Hematopoietic multipotent progenitor cell treated with erythropoietin and hydrocortisone succinate and interleukin-3 and kit ligand, for 8 days (in vitro differentiated cells): Measurements from ENCODE around the gene OR4Q2.
"Not testable (repeated sequence)": the region's sequence is repeated elsewhere in the genome, so short reads cannot be mapped to it uniquely, and the experiment has no call there.

Source experiments
- DNase-seq: peaks from one replicate; pipeline ENCODE4 v3.0.0-alpha.2; 2015

OR4Q2 gene

GRCh38 chr14:20001863-20002262 is at the start of gene OR4Q2:
OR4Q2 (plus strand) TSS chr14:20002163.
- DNase-seq, result no peak

GRCh38 chr14:19969735-19970134 is 32.2 kb upstream of the OR4Q2 start:
- not testable (repeated sequence) for DNase-seq

- DNase-seq, result no peak
Observed at GRCh38 chr14:19974844-19975243, 27.1 kb upstream of the OR4Q2 start.

- no peak for DNase-seq
Observed at GRCh38 chr14:19975291-19975690, 26.7 kb upstream of the OR4Q2 start, which contains the start of gene OR4K15. OR4K15 (plus strand) TSS chr14:19975591; CDS start chr14:19975591, 0 bp downstream.

GRCh38 chr14:19993438-19993837 is 8.5 kb upstream of the OR4Q2 start:
- DNase-seq, result no peak

- no peak for DNase-seq
Observed at GRCh38 chr14:20002319-20002718, 356 bp downstream of the OR4Q2 start.

- no peak for DNase-seq
Observed at GRCh38 chr14:20008156-20008555, 6.2 kb downstream of the OR4Q2 start.

- no peak for DNase-seq
Observed at GRCh38 chr14:20019257-20019865, 17.4 kb downstream of the OR4Q2 start, which contains the start of gene OR4K14. OR4K14 (minus strand) TSS chr14:20019307; CDS start chr14:20015193, 4,114 bp downstream.

GRCh38 chr14:20031058-20031457 is 29.1 kb downstream of the OR4Q2 start:
- no peak for DNase-seq

- no peak for DNase-seq
Observed at GRCh38 chr14:20035449-20035848, 33.5 kb downstream of the OR4Q2 start.

GRCh38 chr14:20035938-20036337 is 34.0 kb downstream of the OR4Q2 start, which contains the start of gene OR4K13:
OR4K13 (minus strand) TSS chr14:20036038; CDS start chr14:20034758, 1,280 bp downstream.
- DNase-seq, result no peak

- no peak for DNase-seq
Observed at GRCh38 chr14:20044243-20044642, 42.3 kb downstream of the OR4Q2 start.

- no peak for DNase-seq
Observed at GRCh38 chr14:20048202-20048601, 46.2 kb downstream of the OR4Q2 start.
